ENCODE results near the gene PRKCD.

GRCh38 chr3:53139906-53140846, 20.8 kb upstream of the PRKCD start:
- TF ChIP-seq, protein P1, sequence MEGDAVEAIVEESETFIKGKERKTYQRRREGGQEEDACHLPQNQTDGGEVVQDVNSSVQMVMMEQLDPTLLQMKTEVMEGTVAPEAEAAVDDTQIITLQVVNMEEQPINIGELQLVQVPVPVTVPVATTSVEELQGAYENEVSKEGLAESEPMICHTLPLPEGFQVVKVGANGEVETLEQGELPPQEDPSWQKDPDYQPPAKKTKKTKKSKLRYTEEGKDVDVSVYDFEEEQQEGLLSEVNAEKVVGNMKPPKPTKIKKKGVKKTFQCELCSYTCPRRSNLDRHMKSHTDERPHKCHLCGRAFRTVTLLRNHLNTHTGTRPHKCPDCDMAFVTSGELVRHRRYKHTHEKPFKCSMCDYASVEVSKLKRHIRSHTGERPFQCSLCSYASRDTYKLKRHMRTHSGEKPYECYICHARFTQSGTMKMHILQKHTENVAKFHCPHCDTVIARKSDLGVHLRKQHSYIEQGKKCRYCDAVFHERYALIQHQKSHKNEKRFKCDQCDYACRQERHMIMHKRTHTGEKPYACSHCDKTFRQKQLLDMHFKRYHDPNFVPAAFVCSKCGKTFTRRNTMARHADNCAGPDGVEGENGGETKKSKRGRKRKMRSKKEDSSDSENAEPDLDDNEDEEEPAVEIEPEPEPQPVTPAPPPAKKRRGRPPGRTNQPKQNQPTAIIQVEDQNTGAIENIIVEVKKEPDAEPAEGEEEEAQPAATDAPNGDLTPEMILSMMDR (IDR thresholded peaks at IDR 0.05): no peak
- TF ChIP-seq EP300 (IDR thresholded peaks at IDR 0.05) (no peak), POLR2AphosphoS5 (IDR thresholded peaks at IDR 0.05) (no peak)
